ENCODE data around the gene IQGAP3.

Gene IQGAP3

GRCh38 chr1:156551066-156551643 lies 21.2 kb downstream of the IQGAP3 start:
- Histone ChIP-seq H3K9me3 (replicated peaks; ENCODE audit: insufficient read depth, low read length) (no peaks in the 10 kb centered on the region), H2AFZ (ENCODE audit: low read length) (no peak overlapping the region), H3K4me1 (ENCODE audit: low read length) (no peaks in the 10 kb centered on the region), H3K4me3 (ENCODE audit: low read length) (no peak overlapping the region), H3K36me3 (replicated peaks; ENCODE audit: insufficient read depth, low read length) (no peaks in the 10 kb centered on the region), H3K27me3 (replicated peaks; ENCODE audit: insufficient read depth, low read length) (no peaks in the 10 kb centered on the region), H3K9me2 (replicated peaks; ENCODE audit: insufficient read depth, low read length) (no peaks in the 10 kb centered on the region), H3K4me2 (ENCODE audit: low read depth, low read length) (no peak overlapping the region), H4K20me1 (ENCODE audit: insufficient read depth, low read length) (no peaks in the 10 kb centered on the region), H3F3A (ENCODE audit: insufficient read depth, low read length) (no peaks in the 10 kb centered on the region), H3K79me2 (ENCODE audit: low read length) (no peaks in the 10 kb centered on the region), H3K27ac (ENCODE audit: low read length) (no peak overlapping the region), H3K9ac (ENCODE audit: low read length) (no peak overlapping the region)
- TF ChIP-seq EZH2 (optimal IDR thresholded peaks at IDR 0.05; ENCODE audit: low read depth, low read length) (no peak), EZH2phosphoT487 (IDR thresholded peaks at IDR 0.05; ENCODE audit: low read length) (no peak)
- TF ChIP-seq, protein P1, sequence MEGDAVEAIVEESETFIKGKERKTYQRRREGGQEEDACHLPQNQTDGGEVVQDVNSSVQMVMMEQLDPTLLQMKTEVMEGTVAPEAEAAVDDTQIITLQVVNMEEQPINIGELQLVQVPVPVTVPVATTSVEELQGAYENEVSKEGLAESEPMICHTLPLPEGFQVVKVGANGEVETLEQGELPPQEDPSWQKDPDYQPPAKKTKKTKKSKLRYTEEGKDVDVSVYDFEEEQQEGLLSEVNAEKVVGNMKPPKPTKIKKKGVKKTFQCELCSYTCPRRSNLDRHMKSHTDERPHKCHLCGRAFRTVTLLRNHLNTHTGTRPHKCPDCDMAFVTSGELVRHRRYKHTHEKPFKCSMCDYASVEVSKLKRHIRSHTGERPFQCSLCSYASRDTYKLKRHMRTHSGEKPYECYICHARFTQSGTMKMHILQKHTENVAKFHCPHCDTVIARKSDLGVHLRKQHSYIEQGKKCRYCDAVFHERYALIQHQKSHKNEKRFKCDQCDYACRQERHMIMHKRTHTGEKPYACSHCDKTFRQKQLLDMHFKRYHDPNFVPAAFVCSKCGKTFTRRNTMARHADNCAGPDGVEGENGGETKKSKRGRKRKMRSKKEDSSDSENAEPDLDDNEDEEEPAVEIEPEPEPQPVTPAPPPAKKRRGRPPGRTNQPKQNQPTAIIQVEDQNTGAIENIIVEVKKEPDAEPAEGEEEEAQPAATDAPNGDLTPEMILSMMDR (IDR thresholded peaks at IDR 0.05; ENCODE audit: low read length), result no peak
- no peak for DNase-seq

- H3K4me2 ChIP-seq (ENCODE audit: low read depth, low read length), result no peak overlapping the region
- H3K36me3 ChIP-seq (replicated peaks; ENCODE audit: insufficient read depth, low read length), result no peaks in the 10 kb centered on the region
- TF ChIP-seq EZH2 (optimal IDR thresholded peaks at IDR 0.05; ENCODE audit: low read depth, low read length) (no peak), EZH2phosphoT487 (IDR thresholded peaks at IDR 0.05; ENCODE audit: low read length) (no peak)
- TF ChIP-seq, protein P1 (IDR thresholded peaks at IDR 0.05; ENCODE audit: low read length), result no peak
These were observed 22.0 kb downstream of the IQGAP3 start for GRCh38 chr1:156550346-156550745.

DNA sequence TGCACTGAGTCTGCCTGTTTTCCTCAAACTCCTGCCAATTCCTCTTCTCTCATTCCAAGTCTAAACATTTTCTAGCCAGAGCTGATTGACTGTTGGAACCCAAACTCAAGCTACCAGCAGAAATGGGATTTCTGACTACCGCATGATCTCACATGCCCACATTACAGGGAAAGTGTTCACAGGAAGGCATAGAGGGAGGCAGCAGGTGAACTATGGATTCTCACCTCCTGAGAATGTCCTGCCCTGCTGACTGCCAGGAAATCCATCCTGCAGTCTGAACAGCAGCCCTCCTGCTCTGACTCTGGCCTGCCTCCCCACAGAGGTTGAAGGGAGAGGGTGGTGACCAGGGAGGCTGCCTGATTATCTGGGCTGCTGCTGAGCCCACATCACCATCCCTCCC lies 22.5 kb downstream of the IQGAP3 start:
- H3K9ac ChIP-seq (ENCODE audit: low read length), result no peak overlapping the region
- TF ChIP-seq, protein P1 (IDR thresholded peaks at IDR 0.05; ENCODE audit: low read length), result no peak
- TF ChIP-seq EZH2phosphoT487 (IDR thresholded peaks at IDR 0.05; ENCODE audit: low read length) (no peak), EZH2 (optimal IDR thresholded peaks at IDR 0.05; ENCODE audit: low read depth, low read length) (no peak)
- no peaks in the 10 kb centered on the region for H3K36me3 ChIP-seq (replicated peaks; ENCODE audit: insufficient read depth, low read length)

More at GRCh38 chr1:156550346-156550745, 22.0 kb downstream of the IQGAP3 start:
- no peaks in the 10 kb centered on the region for H3K9me2 ChIP-seq (replicated peaks; ENCODE audit: insufficient read depth, low read length)
- H2AFZ ChIP-seq (ENCODE audit: low read length), result no peak overlapping the region
- no peak overlapping the region for H3K9ac ChIP-seq (ENCODE audit: low read length)
- H3K79me2 ChIP-seq (ENCODE audit: low read length), result no peaks in the 10 kb centered on the region
- no peak for DNase-seq
- H3K9me3 ChIP-seq (replicated peaks; ENCODE audit: insufficient read depth, low read length), result no peaks in the 10 kb centered on the region
- no peaks in the 10 kb centered on the region for H4K20me1 ChIP-seq (ENCODE audit: insufficient read depth, low read length)
- no peak overlapping the region for H3K4me3 ChIP-seq (ENCODE audit: low read length)
- H3K27me3 ChIP-seq (replicated peaks; ENCODE audit: insufficient read depth, low read length), result no peaks in the 10 kb centered on the region
- no peaks in the 10 kb centered on the region for H3F3A ChIP-seq (ENCODE audit: insufficient read depth, low read length)
- no peaks in the 10 kb centered on the region for H3K4me1 ChIP-seq (ENCODE audit: low read length)
- H3K27ac ChIP-seq (ENCODE audit: low read length), result no peak overlapping the region

More for the DNA sequence above, 22.5 kb downstream of the IQGAP3 start:
- no peak overlapping the region for H2AFZ ChIP-seq (ENCODE audit: low read length)
- H3K27me3 ChIP-seq (replicated peaks; ENCODE audit: insufficient read depth, low read length), result no peaks in the 10 kb centered on the region
- no peak for DNase-seq
- no peaks in the 10 kb centered on the region for H3F3A ChIP-seq (ENCODE audit: insufficient read depth, low read length)
- H4K20me1 ChIP-seq (ENCODE audit: insufficient read depth, low read length), result no peaks in the 10 kb centered on the region
- H3K4me1 ChIP-seq (ENCODE audit: low read length), result no peaks in the 10 kb centered on the region
- H3K4me3 ChIP-seq (ENCODE audit: low read length), result no peak overlapping the region
- no peaks in the 10 kb centered on the region for H3K79me2 ChIP-seq (ENCODE audit: low read length)
- H3K9me3 ChIP-seq (replicated peaks; ENCODE audit: insufficient read depth, low read length), result no peaks in the 10 kb centered on the region
- no peaks in the 10 kb centered on the region for H3K9me2 ChIP-seq (replicated peaks; ENCODE audit: insufficient read depth, low read length)
- no peak overlapping the region for H3K27ac ChIP-seq (ENCODE audit: low read length)
- no peak overlapping the region for H3K4me2 ChIP-seq (ENCODE audit: low read depth, low read length)
